A549 (cell line): ENCODE measurements around the gene GRIA3.
"Not testable (repeated sequence)": the region's sequence is repeated elsewhere in the genome, so short reads cannot be mapped to it uniquely, and the experiment has no call there.

ENCODE experiments used
- CTCF ChIP-seq: fragments of >200 bp; sonication (Bioruptor Twin); formaldehyde crosslinking; IDR thresholded peaks from 3 replicates; pipeline ENCODE4 v1.5.1; 2016
- EP300 ChIP-seq, 2 experiments: fragments of >200 bp; sonication (Bioruptor Twin); formaldehyde crosslinking; IDR thresholded peaks; 2 replicates in 1 of 2; 3 replicates in 1 of 2; pipeline ENCODE4 v1.6.1; 2016 to 2017
- PBX3 ChIP-seq: IDR thresholded peaks from 2 replicates; pipeline ENCODE4 v1.6.1; 2012
- POLR2AphosphoS2 ChIP-seq: conservative IDR thresholded peaks from 2 replicates; pipeline ENCODE4 v1.6.1; 2012; ENCODE audit warnings: low read length, improper control_type of control experiment, inconsistent platforms
- RAD21 ChIP-seq, 2 experiments: fragments of >200 bp in 1 of 2; sonication (Bioruptor Twin) in 1 of 2; formaldehyde crosslinking in 1 of 2; IDR thresholded peaks in 1 of 2; conservative IDR thresholded peaks in 1 of 2; 2 replicates in 1 of 2; 3 replicates in 1 of 2; pipeline ENCODE4 v1.6.1; 2012 to 2018; ENCODE audit warnings: inconsistent platforms in 1 of 2
- SMC3 ChIP-seq: fragments of >200 bp; sonication (Bioruptor Twin); formaldehyde crosslinking; IDR thresholded peaks from 3 replicates; pipeline ENCODE4 v1.6.1; 2018; ENCODE audit warnings: inconsistent platforms
- TF ChIP-seq, protein P1 (sequence below): fragments of 150-350 bp; IDR thresholded peaks from 2 replicates; pipeline ENCODE4 v1.6.1; 2014; ENCODE audit warnings: low read depth, mild to moderate bottlenecking, low read length
- TF ChIP-seq, protein P2 (sequence below): IDR thresholded peaks from 2 replicates; pipeline ENCODE4 v1.6.1; 2012; ENCODE audit warnings: low read depth, borderline replicate concordance

- not testable (repeated sequence) for TF ChIP-seq PBX3; CTCF; POLR2AphosphoS2; EP300 (IDR thresholded peaks at IDR 0.05); RAD21 (conservative IDR thresholded peaks at IDR 0.05 in 1 of 2, IDR thresholded peaks at IDR 0.05 in 1 of 2); SMC3
- TF ChIP-seq, protein P1, sequence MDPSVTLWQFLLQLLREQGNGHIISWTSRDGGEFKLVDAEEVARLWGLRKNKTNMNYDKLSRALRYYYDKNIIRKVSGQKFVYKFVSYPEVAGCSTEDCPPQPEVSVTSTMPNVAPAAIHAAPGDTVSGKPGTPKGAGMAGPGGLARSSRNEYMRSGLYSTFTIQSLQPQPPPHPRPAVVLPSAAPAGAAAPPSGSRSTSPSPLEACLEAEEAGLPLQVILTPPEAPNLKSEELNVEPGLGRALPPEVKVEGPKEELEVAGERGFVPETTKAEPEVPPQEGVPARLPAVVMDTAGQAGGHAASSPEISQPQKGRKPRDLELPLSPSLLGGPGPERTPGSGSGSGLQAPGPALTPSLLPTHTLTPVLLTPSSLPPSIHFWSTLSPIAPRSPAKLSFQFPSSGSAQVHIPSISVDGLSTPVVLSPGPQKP, result not testable (repeated sequence)
- TF ChIP-seq, protein P2, sequence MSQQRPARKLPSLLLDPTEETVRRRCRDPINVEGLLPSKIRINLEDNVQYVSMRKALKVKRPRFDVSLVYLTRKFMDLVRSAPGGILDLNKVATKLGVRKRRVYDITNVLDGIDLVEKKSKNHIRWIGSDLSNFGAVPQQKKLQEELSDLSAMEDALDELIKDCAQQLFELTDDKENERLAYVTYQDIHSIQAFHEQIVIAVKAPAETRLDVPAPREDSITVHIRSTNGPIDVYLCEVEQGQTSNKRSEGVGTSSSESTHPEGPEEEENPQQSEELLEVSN, result not testable (repeated sequence)
Measured at GRCh38 chrX:123530726-123531125, 346.6 kb downstream of the GRIA3 start.
